Spleen (tissue), 7 donors: ENCODE data around the gene TTI1.

ENCODE experiments used
- POLR2A ChIP-seq, 3 donors: fragments of 450-650 bp; IDR thresholded peaks; one replicate each; pipeline ENCODE4 v1.5.1; 2017; ENCODE audit warnings: antibody characterized with exemption in 3 of 3, mild to moderate bottlenecking in 1 of 3
- TF ChIP-seq, protein P1 (sequence below), 11 experiments: fragments of 200-600 bp in 7 of 11; fragments of 450-650 bp in 4 of 11; sonication (generic) in 4 of 11; IDR thresholded peaks in 8 of 11; conservative IDR thresholded peaks in 3 of 11; 1 replicate in 7 of 11; 2 replicates in 4 of 11; pipeline versions ENCODE4 v1.4.0 to v1.8.0; 2016 to 2021; ENCODE audit warnings: antibody characterized with exemption in 11 of 11, inconsistent platforms in 4 of 11, mild to moderate bottlenecking in 1 of 11
- donor health status: DM: no; HTN: no; CAD: no; lungs with moderate emphysema.
- donor health status: DM: no; HTN: no; CAD: no.
- donor health status: DM: no; HTN: no; CAD: no.

DNA sequence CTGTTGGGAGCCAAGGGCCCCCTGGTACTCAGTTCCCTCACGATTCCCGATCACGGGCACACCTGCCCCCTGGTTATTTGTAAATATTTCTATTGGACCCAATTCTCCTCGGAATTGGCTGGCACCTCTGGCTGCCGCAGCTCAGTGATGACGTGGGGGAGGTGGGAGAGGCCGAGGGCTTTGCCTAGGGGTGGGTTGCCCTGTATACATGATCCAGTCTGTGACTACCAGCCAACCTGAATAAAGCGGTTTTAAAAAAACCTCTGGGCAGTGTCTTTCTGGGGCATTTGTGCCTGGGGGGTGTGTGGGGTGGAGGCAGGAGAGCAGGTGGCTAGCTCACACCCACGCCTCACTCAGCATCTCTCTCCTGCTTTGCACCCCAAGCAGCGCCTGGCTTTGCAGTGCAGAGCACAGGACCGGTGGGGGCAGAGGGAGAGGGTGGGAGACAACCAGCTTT is 88.1 kb downstream of the TTI1 start:
- no peak for TF ChIP-seq POLR2A (IDR thresholded peaks at IDR 0.05)
- TF ChIP-seq, protein P1, sequence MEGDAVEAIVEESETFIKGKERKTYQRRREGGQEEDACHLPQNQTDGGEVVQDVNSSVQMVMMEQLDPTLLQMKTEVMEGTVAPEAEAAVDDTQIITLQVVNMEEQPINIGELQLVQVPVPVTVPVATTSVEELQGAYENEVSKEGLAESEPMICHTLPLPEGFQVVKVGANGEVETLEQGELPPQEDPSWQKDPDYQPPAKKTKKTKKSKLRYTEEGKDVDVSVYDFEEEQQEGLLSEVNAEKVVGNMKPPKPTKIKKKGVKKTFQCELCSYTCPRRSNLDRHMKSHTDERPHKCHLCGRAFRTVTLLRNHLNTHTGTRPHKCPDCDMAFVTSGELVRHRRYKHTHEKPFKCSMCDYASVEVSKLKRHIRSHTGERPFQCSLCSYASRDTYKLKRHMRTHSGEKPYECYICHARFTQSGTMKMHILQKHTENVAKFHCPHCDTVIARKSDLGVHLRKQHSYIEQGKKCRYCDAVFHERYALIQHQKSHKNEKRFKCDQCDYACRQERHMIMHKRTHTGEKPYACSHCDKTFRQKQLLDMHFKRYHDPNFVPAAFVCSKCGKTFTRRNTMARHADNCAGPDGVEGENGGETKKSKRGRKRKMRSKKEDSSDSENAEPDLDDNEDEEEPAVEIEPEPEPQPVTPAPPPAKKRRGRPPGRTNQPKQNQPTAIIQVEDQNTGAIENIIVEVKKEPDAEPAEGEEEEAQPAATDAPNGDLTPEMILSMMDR (IDR thresholded peaks at IDR 0.05 in 8 of 11, conservative IDR thresholded peaks at IDR 0.05 in 3 of 11): no peak
